ENCODE measurements around the gene UQCRC2.
"Not testable (repeated sequence)": the region's sequence is repeated elsewhere in the genome, so short reads cannot be mapped to it uniquely, and the experiment has no call there.

The UQCRC2 gene

DNA sequence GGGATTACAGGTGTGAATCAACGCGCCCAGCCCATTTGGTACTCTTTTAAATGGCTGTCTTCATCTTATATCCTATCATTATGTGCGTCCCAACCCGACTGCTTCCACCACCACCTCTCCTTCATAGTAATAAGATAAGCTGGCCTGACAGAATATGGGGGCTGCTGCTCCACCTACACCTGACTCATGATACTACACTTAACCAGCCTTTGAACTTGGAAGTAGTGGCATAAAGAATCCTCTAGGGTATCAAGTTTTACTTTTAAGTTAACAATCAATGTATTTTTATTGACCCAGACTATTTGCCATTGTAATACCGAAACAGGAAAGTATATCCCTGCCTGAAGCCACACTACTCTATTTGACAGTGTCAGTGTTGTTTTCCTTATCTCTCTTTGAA, 28.9 kb downstream of the UQCRC2 start:
- no peak for DNase-seq (ENCODE audit: low spot score)

DNA sequence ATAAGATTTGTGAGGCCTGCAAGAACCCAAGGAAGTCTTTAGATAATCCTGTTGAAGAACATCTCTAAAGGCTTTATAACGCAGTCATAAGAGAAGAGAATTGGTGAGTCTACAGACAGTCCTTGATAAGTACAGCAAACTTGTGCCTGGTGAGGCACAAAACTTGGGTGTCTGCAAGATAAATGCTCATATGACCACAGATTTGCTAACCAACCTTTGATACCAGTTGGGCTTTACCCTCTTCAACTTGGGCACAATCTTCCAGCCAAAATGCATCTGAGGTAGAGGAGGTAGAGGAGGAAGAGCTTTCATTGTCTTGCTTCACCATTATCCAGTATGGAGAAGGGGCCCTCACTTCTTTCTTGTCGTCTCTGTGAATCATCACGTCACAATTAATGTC, 30.9 kb downstream of the UQCRC2 start:
- no peak for DNase-seq (ENCODE audit: low spot score)

DNA sequence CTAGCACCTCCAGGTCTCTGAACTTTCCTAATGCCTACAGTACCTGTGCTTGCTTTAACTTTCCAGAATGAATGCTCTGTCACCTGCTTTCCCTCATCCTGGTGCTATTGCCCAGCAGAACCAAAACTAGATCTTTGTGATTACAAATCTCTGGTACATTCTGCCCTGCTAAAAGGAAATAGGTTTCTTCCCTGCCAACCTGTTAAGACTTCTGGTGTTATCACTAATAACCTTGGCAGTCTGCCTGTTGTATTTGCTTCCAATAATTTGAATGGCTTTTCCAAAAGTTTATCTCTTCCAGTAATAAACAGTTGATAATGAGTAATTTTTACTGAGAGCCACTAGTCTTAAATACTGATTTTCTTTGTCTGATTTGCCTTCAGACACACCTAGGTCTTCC, 32.4 kb downstream of the UQCRC2 start:
- no peak for DNase-seq (ENCODE audit: low spot score)

DNA sequence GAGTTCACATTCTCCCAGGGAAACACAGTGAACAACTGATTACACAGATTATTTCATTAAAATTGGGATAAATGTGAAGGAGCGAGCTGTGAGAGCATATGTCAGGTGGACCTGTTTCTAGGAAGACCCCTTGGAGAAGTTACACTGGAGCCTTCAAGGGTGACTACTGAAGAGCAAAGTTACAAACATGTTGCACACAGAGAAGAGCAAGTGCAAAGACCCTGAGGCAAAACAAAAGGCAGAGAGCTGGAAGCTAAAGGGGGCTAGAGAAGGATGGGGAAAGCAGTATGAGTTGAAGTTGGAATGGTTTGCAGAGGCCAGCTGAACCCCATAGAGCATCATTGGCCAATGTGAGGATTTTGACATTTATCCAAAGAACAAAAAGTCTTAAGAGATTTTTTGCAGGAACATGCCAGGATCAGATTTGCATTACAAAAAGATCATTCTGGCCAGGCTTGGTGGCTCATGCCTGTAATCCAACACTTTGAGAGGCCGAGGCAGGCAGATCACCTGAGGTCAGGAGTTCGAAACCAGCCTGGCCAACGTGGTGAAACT, 33.6 kb downstream of the UQCRC2 start:
- DNase-seq (ENCODE audit: low spot score): no peak

DNA sequence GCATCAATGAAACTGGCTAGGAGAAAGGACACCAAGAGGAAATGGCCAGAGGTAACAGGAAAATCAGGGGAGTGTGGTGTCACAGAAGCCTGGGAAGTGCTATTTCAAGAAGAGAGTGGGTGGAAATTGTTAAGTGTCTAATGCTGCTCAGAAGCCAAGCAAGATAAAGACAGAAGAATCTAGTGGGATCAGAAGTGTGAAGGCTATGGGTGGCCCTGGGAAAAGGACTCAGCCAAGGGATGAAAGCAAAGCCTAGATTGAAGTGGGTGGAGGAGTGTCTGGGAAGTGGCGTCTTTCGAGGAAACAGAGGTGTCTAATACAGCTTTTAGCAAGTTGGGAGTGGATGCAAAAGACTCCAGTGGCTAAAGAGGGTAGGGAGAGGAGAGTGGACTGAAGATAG, 34.3 kb downstream of the UQCRC2 start:
- no peak for DNase-seq (ENCODE audit: low spot score)

DNA sequence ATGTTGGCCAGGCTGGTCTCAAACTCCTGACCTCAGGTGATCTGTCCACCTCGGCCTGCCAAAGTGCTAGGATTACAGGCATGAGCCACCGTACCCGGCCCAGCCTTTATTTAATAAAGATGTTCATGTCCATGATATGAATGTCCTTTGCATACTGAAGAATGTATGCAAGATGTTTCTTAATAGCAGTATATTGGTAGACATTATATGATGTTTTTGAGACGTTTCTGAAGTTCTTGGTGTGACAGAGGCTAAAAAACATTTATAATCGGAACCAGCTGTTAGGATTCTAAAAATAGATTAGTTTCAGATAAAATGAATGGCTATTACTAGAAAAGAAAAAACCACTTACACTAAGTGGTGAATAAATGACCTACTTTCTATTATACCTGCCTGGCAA, 36.0 kb downstream of the UQCRC2 start:
- DNase-seq (ENCODE audit: low spot score): no peak

DNA sequence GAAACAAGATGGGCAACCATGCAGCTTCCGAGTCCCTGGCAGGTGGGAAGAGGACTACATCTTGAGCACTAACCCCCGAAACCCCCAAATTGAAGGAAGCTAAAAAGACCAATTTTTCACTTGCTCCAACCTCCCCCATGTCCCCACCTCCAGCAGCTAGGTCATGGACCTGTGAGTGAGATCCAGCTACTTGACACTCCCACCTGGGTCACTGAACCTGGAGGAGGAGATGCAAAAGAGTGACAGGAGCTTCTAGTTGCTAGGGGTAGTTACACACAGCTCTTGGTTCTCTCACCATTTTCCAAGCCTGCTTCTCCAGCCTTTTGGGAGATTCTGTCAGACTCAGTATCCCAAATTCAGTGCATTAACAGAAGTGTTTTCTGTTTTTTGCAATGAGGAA, 36.6 kb downstream of the UQCRC2 start:
- DNase-seq (ENCODE audit: low spot score): no peak

DNA sequence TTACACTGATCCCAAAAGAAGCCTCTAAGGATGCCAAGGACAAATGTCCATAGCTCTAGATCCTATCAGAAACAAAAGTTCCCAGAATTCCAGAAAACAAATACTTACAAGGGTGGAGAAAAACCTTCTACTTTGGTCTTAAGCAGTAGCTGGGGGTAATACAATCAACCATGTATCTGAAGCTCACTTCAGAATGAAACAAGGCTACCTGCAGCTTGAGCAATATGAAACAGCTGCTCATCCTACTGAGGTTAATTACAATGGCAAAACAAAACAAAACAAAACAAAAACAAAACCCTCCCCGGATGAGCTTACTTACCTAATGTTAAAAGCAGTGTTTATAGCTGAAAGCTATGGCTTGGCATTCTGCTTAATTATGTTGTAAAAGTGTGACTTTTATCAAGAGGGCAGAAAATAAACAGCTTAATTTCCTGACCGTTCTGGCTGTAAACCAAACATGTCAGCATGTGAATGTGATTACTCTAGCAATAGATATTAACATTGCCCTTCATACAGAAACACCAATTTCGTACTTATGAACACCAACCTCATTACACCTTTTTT, 37.3 kb downstream of the UQCRC2 start:
- DNase-seq (ENCODE audit: low spot score): no peak

DNA sequence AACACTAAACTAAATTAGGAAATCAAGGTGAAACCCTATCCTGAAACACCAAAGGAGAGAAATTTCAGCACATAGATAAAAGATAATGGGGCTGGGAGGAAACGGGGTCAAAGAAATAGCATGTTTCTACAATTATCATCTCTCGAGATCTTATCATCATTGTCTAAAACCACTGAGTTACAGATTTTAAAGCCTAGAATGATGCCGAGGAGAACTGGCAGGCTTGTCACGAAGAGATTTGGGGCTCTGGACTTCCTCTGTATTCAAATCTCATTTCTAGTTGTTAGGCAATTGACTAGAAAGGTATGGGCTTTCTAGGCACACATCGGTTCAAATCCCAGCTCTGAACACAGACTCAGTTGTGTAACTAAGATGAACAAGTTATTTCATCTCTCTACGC, 38.5 kb downstream of the UQCRC2 start:
- DNase-seq (ENCODE audit: low spot score): no peak

DNA sequence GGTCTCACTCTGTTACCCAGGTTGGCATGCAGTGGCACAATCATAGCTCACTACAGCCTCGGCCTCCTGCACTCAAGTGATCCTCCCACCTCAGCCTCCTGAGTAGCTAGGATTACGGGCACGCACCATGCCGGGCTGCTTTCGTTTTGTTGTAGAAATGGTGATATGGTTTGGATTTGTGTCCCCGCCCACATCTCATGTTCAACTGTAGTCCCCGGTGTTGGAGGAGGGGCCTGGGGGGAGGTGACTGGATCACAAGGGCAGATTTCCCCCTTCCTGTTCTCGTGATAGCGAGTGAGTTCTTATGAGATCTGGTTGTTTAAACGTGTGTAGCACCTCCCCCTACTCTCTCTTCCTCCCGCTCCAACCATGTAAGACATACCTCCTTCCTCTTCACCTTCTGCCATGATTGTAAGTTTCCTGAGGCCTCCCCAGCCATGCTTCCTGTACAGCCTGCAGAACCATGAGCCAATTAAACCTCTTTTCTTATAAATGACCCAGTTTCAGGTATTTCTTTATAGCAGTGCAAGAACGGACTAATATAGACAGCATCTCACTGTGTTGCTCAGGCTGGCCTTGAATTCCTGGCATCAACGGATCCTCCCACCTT, 41.8 kb downstream of the UQCRC2 start:
- no peak for DNase-seq (ENCODE audit: low spot score)

DNA sequence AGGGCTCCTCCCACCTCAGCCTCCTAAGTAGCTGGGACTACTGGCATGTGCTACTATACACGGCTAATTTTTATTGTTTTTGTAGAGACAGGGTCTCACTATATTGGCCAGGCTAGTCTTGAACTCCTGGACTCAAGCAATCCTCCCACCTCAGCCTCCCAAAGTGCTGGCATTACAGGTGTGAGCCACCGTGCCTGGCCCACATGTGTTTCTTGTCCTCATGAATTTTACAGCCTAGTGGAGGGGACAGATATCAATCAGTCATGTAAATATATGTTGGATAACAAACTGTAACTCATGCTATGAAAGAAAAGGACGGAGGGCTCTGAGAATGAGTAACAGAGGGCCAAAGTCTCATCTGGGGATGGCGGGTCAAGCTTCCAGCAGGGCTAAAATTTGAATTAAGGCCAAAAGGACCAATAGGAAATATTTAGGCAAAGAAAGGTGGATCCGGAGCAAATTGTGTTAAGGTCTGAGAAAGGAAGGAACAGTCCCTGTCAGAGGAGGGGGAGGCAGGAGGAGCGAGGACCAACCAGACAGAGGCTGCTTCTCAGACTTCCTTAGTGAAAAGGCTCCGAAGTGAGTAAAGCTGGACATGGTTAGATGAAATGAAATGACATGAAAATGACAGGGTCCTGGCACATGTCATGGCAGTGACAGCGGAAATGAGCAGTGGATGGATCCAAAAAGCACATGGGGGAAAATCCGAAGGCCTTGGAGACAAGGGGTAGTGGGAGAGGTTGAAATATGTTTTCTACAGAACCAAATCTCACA, 43.9 kb downstream of the UQCRC2 start:
- DNase-seq (ENCODE audit: low spot score): no peak

DNA sequence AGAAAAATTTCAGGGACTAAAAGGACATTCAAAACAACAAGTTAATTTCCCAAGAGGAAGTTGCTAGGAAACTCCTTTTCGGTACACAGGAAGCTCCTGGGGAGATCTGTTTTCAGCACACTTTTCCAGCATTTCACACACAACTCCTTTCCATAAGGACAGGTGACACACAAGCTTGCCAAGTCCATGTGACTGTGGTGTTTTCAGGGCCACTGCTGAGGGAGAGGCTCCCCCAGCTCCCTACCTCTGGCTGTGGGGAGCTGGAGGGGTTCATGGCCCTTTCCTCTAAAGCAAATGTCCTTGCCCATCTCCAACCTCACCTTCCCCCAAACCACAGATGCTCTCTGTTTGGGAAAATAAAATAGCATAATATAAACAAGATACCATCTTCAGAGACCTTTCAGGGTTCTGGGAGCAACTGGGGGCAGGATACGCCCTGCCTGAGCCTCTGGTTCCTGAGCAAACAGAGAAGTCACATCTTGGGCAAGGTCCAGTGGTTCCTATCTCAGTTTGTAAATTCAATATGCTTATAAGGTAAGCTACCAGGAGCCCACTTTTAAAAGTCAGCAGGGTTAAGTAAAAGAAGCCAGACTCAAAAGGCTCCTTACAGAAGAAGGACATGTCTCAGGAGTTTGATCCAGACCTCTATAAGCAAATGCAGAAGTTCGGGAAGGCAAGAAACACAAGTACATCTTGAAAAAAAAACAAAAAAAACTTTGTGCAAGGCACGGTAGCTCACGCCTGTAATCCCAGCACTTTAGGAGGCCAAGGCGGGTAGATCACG, 44.7 kb downstream of the UQCRC2 start:
- DNase-seq (ENCODE audit: low spot score): no peak

DNA sequence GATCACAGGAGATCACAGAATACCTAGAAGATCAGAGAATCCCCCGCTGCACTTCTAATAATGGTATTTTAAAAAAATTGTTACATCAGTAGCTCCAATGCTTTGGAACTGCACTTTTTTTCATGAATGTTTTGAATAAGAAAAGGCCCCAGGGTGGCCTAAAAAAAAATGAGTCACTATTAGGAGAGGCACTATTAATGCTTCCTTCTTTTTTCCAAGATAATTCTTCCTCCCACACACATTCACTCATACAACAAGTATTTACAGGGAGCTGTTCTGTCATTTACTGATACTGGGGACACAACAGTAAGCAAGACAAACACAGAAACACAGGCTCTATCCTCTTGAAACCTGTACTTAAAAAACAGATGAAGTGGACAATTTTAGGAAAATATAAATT, 48.4 kb downstream of the UQCRC2 start:
- DNase-seq (ENCODE audit: low spot score): no peak

DNA sequence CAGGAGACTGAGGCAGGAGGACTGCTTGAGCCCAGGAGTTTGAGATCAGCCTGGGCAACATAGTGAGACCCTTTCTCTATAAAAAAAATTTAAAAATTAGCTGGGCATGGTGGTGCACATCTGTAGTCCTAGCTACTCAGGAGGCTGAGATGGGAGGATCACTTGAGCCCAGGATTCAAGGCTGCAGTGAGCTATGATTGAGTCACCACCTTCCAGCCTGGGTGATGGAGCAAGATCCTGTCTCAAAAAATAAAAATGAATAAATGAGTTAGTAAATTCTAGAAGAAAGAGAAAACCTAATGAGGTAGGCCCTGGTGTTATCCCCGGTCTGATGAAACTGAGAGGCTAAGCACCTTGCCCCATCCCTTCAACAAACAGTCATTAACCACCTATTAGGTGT, 48.9 kb downstream of the UQCRC2 start:
- not testable (repeated sequence) for DNase-seq (ENCODE audit: low spot score)

DNA sequence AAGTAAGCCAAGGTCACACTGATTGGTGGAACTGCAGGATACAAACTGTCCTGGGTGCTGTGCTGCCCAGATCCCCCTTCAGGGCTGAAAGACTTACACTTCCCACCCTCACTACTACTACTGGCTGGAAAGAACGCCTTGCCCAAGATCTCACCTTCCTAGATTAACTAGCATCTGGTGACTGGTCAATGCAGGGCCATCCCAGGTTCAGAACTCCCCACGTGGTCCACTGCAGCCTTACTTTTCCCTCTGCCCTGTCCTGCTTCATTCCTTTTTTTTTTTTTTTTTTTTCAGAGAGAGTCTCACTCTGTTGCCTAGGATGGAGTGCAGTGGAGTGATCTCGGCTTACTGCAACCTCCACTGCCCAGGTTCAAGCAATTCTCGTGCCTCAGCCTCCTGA, 50.0 kb downstream of the UQCRC2 start:
- no peak for DNase-seq (ENCODE audit: low spot score)

DNA sequence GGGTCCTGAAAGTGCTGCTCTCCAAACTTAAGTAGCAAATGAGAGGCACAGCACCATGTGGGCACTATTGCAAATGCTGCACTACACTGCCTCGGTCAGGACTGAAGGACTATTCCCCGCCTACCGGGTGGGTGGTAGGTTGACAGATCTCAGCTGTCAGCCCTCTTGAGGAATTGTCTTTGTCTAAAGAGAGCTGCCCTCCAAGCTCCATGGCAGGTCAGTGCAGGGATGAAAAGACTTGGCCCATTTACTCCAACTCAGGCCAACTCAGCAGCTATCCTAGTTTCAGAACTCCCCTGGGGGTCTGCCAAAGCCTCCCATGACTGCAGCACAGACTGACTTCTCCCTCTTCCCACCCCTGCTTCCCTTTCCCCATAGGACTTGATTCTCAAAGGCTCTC, 51.2 kb downstream of the UQCRC2 start:
- no peak for DNase-seq (ENCODE audit: low spot score)

DNA sequence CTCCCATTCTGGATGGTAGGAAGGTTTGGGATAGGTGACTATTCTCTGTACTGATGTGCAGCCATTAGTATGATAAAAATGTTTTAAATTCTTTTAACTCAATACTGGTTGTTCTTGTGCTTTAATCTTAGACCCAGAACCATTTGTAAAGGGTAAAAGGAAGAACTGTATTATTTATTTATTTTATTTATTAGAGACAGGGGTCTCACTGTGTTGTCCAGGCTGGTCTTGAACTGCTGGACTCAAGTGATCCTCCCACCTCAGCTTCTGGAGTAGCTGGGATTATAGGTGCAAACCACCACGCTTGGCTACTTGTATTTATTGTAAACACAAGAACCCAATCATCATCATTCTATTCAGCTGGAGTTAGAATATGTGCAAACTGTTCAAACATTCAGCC, 52.6 kb downstream of the UQCRC2 start:
- DNase-seq (ENCODE audit: low spot score): no peak

DNA sequence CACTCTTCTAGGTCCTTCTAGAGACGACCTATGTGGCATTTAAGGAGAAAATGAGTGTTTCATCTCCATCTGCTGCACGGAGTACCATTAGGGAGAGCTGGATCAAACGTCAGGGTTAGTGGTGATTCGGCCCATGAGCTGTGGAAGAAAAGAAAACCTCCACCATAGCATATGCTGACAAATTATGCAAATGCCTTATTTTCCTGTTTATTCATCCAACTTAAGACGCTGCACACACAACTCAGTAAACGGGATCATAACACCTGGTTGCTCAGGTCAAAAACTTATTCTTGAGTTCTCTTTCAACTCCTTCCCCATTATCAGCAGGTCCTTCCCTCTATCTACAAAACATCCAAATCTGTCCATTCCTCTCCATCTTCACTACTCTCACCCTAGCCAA, 53.5 kb downstream of the UQCRC2 start:
- DNase-seq (ENCODE audit: low spot score): no peak

DNA sequence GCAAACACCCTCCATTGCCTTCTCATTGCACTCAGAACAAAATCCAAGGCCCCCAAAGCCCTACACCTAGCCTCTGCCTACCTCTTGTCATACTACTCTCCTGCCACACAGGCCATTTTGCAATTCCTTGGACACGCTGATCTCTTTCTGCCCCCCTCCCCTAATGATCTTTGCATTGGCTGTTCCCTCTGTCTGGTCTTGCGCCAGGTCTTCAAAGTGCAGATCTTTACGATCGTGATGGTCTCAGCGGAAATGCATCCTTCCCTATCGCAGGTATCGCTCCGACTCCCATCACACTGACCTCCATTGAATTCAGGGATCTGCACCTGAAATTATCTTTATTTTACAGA, 54.0 kb downstream of the UQCRC2 start:
- no peak for DNase-seq (ENCODE audit: low spot score)

DNA sequence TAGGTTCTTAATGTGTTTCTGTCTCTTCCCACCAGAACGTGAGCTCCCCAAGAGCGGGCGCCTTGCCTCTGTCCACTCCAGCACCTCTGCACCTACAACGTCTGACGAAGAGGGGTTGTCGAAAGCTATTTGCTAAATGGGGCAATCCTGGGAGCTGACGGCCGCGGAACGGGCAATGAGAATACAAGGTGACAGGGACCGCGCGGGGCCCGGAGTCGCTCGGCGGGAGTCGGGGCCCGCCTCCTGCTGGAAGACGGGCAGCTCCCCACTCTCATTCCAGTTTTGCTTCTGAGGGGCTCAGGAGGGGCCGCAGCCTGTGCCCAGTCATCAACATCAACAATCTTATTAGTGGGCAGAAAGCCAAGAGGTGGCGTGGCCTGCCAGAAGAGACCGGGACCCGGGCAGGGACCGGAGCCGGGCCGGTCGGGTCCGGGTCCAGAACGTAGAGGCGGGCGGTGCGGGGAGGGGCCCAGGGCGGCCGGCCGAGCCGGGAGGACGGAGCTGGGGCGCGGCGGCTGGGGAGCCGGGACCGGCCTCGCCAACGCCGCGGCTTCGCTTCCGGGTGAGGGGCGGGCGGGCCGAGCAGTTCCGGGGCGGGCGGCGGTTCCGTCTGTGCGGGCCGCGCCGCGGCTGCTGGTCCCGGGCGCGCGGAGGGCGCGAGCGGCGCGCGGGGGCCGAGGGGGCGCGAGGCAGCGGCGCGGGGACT, 54.5 kb downstream of the UQCRC2 start, which contains the start of gene MOSMO:
Gene MOSMO, plus strand, starts transcription at position 603 of the 706 bp plus-strand sequence. CDS start 191 bp downstream, outside the sequence.
- peak; percentile 53 for DNase-seq (ENCODE audit: low spot score)

DNA sequence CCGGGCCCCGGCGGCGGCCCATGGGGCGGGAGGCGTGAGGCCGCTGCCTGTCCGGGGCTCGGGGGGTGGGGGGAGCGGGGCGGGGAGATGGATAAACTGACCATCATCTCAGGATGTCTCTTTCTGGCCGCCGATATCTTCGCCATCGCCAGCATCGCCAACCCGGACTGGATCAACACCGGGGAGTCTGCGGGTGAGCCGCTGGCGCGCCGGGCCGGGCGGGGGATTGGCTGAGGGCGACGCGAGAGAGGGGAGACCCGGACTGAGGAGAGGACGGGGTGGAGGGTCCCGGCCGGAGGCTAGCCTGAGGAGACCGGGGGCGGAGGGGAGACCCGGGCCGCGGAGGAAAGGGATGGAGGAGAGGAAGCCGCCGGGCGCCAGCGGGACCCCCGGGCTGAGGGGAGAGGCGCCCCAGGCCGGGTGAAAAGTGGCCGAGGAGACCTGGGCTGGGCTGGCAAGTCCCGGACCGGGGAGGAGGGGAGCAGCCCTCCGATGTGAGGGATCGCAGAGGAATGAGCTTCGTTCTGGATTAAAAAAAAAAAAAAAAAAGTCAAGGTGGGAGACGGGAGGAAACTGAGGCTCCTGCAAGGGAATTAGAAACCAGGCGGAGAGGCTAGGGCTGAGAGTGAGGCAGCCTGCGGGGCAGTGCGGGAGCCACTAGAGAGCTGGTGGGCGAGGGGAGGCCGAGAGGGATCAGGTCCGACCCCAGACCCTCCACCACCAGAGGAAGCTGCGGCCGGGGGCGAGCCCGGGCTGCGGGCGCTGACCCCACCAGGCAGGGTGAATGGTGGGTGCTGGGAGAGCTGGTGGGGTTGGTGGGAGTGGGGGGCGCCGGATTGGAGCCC, 55.3 kb downstream of the UQCRC2 start:
- no peak for DNase-seq (ENCODE audit: low spot score)

Measured in CD4-positive, alpha-beta T cell treated with Interleukin-2 at 100 ng/mL for 4 hours (primary cell).